K562 (cell line): Measurements from ENCODE around the gene PIH1D1. TPM values are rescaled to one million over a fixed set of nuclear protein-coding genes. Genes with fewer than 3 reads are reported as not detected.

Experiments
- BACH1 ChIP-seq: fragments of 200-800 bp; sonication (Bioruptor generic); IDR thresholded peaks from 2 replicates; pipeline ENCODE4 v1.6.1; 2016; ENCODE audit warnings: missing genetic modification characterization, missing compliant biosample characterization
- BDP1 ChIP-seq: IDR thresholded peaks from 3 replicates; pipeline ENCODE4 v1.6.1; 2011; ENCODE audit not compliant: insufficient read length, insufficient read depth
- FOXM1 ChIP-seq, 2 experiments: fragments of 450-650 bp in 1 of 2; sonication (generic) in 1 of 2; formaldehyde crosslinking in 1 of 2; IDR thresholded peaks; 2 replicates each; pipeline versions ENCODE4 v1.6.1 to v1.9.0; 2017 to 2022; ENCODE audit warnings: low read depth in 2 of 2, mild to moderate bottlenecking in 2 of 2, missing genetic modification reagents in 1 of 2, moderate library complexity in 1 of 2
- GATAD2B ChIP-seq: fragments of 450-650 bp; IDR thresholded peaks from 2 replicates; pipeline ENCODE4 v1.6.1; 2017; ENCODE audit warnings: mild to moderate bottlenecking, borderline replicate concordance
- MAZ ChIP-seq, 2 experiments: fragments of 450-650 bp in 1 of 2; sonication (generic) in 1 of 2; formaldehyde crosslinking; IDR thresholded peaks in 1 of 2; conservative IDR thresholded peaks in 1 of 2; 2 replicates each; pipeline versions ENCODE4 v1.4.0 to v1.5.0; 2020; ENCODE audit warnings: mild to moderate bottlenecking in 1 of 2, missing genetic modification reagents in 1 of 2
- NELFE ChIP-seq: IDR thresholded peaks from 2 replicates; pipeline ENCODE4 v1.6.1; 2011; ENCODE audit warnings: mild to moderate bottlenecking; ENCODE audit not compliant: insufficient read depth, insufficient read length
- PHB ChIP-seq: fragments of 250-450 bp; sonication (Bioruptor Pico); IDR thresholded peaks from 2 replicates; pipeline ENCODE4 v1.5.0; 2021
- SMAD3 ChIP-seq: fragments of 450-650 bp; formaldehyde crosslinking; conservative IDR thresholded peaks from 2 replicates; pipeline ENCODE4 v1.4.0; 2020; ENCODE audit warnings: mild to moderate bottlenecking
- STAT5A ChIP-seq: IDR thresholded peaks from 2 replicates; pipeline ENCODE4 v1.6.1; 2012; ENCODE audit warnings: low read length, inconsistent platforms, borderline replicate concordance
- TBP ChIP-seq: optimal IDR thresholded peaks from 2 replicates; pipeline ENCODE3; 2011; ENCODE audit warnings: low read depth, low read length, improper control_type of control experiment
- ZNF165 ChIP-seq: fragments of 250-450 bp; sonication (Bioruptor Pico); IDR thresholded peaks from 2 replicates; pipeline ENCODE4 v1.4.0; 2020; ENCODE audit warnings: borderline replicate concordance
- ZNF408 ChIP-seq: fragments of 250-450 bp; sonication (Bioruptor Pico); IDR thresholded peaks from 2 replicates; pipeline ENCODE4 v1.4.0; 2020; ENCODE audit warnings: low read depth, mild to moderate bottlenecking, moderate library complexity
- ZNF444 ChIP-seq: fragments of 250-450 bp; sonication (Bioruptor Pico); IDR thresholded peaks from 2 replicates; pipeline ENCODE4 v1.4.0; 2020; ENCODE audit warnings: mild to moderate bottlenecking, moderate library complexity
- ZNF507 ChIP-seq: conservative IDR thresholded peaks from 2 replicates; pipeline ENCODE4 v1.6.1; 2017; ENCODE audit warnings: missing genetic modification characterization, missing compliant biosample characterization
- ZNF57 ChIP-seq: fragments of 450-650 bp; formaldehyde crosslinking; IDR thresholded peaks from 2 replicates; pipeline ENCODE4 v1.4.0; 2020; ENCODE audit warnings: mild to moderate bottlenecking, moderate library complexity
- ZSCAN32 ChIP-seq: fragments of 450-650 bp; formaldehyde crosslinking; IDR thresholded peaks from 2 replicates; pipeline ENCODE4 v1.4.0; 2020; ENCODE audit warnings: mild to moderate bottlenecking, moderate library complexity
- polyA plus RNA-seq, 8 experiments: library from polyadenylated mRNA; depleted of rRNA in 4 of 8; stranded (reverse) in 5 of 8; unstranded in 3 of 8; fragments of >200 nt; fragmentation: Nextera tagmentation in 2 of 8; fragmentation: Illumina TruSeq in 1 of 8; extraction: Ambion mirVana in 2 of 8; extraction: Trizol in 1 of 8; gene quantifications; 2 replicates each; pipeline versions ENCODE4 v1.2.1 to v1.2.3, GENCODE V29; 2011 to 2014; ENCODE audit warnings: inconsistent platforms in 1 of 8, missing spikeins in 1 of 8
- total RNA-seq, 7 experiments: library from RNA; depleted of rRNA in 6 of 7; stranded (reverse); fragments of >200 nt in 6 of 7; fragmentation: Illumina TruSeq in 2 of 7; extraction: Trizol in 2 of 7; gene quantifications; 2 replicates each; pipeline versions ENCODE4 v1.2.1 to v1.2.3, GENCODE V29; 2011 to 2021; ENCODE audit warnings: low replicate concordance in 1 of 7
- TF ChIP-seq, protein P1 (sequence below), 3 experiments: fragments of 200-800 bp in 1 of 3; sonication (Bioruptor generic) in 1 of 3; sonication (generic) in 1 of 3; formaldehyde crosslinking in 1 of 3; IDR thresholded peaks; 2 replicates each; pipeline versions ENCODE4 v1.6.1 to v1.8.0; 2016 to 2022; ENCODE audit warnings: mild to moderate bottlenecking in 2 of 3, missing compliant biosample characterization in 2 of 3, missing genetic modification characterization in 2 of 3, missing genetic modification reagents in 1 of 3
- TF ChIP-seq, protein P2 (sequence below): fragments of 450-650 bp; IDR thresholded peaks from 2 replicates; pipeline ENCODE4 v1.6.1; 2016; ENCODE audit warnings: low read depth, mild to moderate bottlenecking, moderate library complexity
- TF ChIP-seq, protein P3 (sequence below): fragments of 250-450 bp; sonication (Bioruptor Pico); IDR thresholded peaks from 2 replicates; pipeline ENCODE4 v1.5.0; 2022; ENCODE audit warnings: mild to moderate bottlenecking
- TF ChIP-seq, protein P4 (sequence below): sonication (generic); formaldehyde crosslinking; IDR thresholded peaks from 2 replicates; pipeline ENCODE4 v1.8.0; 2022; ENCODE audit warnings: mild to moderate bottlenecking, missing genetic modification reagents

Gene PIH1D1
- total and polyA plus RNA-seq, 9 of the 15 experiments (the other 6 are each of a cell fraction or from before 2014, with no cell fraction given) = 26.5 to 224 (median 137) TPM

DNA sequence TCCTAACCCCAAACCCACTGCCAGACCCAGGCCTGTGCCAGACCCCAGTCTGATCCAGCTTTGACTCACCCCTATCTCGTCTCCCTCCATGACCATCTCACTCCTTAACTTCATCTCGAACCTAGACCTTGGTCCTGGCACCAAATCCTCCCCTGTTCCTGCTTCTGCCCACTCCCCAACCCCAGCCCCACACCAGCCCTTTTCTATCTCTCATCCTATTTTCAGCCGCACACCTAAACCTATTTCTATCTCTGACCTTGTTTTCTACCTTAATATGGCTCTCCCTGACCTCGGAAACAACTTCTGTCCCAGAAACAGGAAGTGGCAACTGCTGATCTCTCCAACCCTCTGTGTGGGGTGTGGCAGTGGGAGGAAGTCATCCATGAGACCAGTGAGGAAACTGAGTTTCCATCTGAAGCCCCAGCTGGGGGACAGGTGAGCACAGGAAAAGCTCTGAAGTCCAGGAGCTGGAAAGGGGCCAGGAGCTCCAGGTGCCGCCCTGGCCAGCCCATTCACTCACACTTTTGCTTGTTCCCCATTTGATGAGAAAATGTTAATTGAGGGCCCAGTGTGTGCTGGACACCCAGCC is 42.1 kb downstream of the PIH1D1 start (continued):
- TF ChIP-seq, protein P1, sequence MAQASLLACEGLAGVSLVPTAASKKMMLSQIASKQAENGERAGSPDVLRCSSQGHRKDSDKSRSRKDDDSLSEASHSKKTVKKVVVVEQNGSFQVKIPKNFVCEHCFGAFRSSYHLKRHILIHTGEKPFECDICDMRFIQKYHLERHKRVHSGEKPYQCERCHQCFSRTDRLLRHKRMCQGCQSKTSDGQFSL (CRISPR knock-in tag; IDR thresholded peaks at IDR 0.05) = no peak
- TF ChIP-seq, protein P1 (tag; IDR thresholded peaks at IDR 0.05) = no peak
- TF ChIP-seq FOXM1 (IDR thresholded peaks at IDR 0.05; ENCODE audit: low read depth) = no peak
- TF ChIP-seq FOXM1 (CRISPR knock-in tag; IDR thresholded peaks at IDR 0.05; ENCODE audit: low read depth) = no peak
- TF ChIP-seq BACH1 (tag) = no peak
- no peak for TF ChIP-seq ZNF507
- TF ChIP-seq, protein P2, sequence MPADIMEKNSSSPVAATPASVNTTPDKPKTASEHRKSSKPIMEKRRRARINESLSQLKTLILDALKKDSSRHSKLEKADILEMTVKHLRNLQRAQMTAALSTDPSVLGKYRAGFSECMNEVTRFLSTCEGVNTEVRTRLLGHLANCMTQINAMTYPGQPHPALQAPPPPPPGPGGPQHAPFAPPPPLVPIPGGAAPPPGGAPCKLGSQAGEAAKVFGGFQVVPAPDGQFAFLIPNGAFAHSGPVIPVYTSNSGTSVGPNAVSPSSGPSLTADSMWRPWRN = no peak
- no peak for TF ChIP-seq ZNF408 (CRISPR knock-in tag)
- TF ChIP-seq PHB = no peak
- no peak for TF ChIP-seq STAT5A
- TF ChIP-seq SMAD3 = no peak
- TF ChIP-seq, protein P3, sequence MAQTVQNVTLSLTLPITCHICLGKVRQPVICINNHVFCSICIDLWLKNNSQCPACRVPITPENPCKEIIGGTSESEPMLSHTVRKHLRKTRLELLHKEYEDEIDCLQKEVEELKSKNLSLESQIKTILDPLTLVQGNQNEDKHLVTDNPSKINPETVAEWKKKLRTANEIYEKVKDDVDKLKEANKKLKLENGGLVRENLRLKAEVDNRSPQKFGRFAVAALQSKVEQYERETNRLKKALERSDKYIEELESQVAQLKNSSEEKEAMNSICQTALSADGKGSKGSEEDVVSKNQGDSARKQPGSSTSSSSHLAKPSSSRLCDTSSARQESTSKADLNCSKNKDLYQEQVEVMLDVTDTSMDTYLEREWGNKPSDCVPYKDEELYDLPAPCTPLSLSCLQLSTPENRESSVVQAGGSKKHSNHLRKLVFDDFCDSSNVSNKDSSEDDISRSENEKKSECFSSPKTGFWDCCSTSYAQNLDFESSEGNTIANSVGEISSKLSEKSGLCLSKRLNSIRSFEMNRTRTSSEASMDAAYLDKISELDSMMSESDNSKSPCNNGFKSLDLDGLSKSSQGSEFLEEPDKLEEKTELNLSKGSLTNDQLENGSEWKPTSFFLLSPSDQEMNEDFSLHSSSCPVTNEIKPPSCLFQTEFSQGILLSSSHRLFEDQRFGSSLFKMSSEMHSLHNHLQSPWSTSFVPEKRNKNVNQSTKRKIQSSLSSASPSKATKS = no peak
- TF ChIP-seq MAZ (CRISPR knock-in tag; conservative IDR thresholded peaks at IDR 0.05 in 1 of 2, IDR thresholded peaks at IDR 0.05 in 1 of 2) = no peak
- TF ChIP-seq BDP1 = no peak
- TF ChIP-seq ZNF444 = no peak
- no peak for TF ChIP-seq GATAD2B
- TF ChIP-seq ZSCAN32 (CRISPR knock-in tag) = no peak
- TF ChIP-seq NELFE = no peak
- no peak for TF ChIP-seq ZNF165
- TF ChIP-seq, protein P4, sequence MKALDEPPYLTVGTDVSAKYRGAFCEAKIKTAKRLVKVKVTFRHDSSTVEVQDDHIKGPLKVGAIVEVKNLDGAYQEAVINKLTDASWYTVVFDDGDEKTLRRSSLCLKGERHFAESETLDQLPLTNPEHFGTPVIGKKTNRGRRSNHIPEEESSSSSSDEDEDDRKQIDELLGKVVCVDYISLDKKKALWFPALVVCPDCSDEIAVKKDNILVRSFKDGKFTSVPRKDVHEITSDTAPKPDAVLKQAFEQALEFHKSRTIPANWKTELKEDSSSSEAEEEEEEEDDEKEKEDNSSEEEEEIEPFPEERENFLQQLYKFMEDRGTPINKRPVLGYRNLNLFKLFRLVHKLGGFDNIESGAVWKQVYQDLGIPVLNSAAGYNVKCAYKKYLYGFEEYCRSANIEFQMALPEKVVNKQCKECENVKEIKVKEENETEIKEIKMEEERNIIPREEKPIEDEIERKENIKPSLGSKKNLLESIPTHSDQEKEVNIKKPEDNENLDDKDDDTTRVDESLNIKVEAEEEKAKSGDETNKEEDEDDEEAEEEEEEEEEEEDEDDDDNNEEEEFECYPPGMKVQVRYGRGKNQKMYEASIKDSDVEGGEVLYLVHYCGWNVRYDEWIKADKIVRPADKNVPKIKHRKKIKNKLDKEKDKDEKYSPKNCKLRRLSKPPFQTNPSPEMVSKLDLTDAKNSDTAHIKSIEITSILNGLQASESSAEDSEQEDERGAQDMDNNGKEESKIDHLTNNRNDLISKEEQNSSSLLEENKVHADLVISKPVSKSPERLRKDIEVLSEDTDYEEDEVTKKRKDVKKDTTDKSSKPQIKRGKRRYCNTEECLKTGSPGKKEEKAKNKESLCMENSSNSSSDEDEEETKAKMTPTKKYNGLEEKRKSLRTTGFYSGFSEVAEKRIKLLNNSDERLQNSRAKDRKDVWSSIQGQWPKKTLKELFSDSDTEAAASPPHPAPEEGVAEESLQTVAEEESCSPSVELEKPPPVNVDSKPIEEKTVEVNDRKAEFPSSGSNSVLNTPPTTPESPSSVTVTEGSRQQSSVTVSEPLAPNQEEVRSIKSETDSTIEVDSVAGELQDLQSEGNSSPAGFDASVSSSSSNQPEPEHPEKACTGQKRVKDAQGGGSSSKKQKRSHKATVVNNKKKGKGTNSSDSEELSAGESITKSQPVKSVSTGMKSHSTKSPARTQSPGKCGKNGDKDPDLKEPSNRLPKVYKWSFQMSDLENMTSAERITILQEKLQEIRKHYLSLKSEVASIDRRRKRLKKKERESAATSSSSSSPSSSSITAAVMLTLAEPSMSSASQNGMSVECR (CRISPR knock-in tag) = no peak
- TF ChIP-seq ZNF57 = no peak
- TF ChIP-seq TBP = no peak
